Measurements from ENCODE around the gene NFATC2.

DNA sequence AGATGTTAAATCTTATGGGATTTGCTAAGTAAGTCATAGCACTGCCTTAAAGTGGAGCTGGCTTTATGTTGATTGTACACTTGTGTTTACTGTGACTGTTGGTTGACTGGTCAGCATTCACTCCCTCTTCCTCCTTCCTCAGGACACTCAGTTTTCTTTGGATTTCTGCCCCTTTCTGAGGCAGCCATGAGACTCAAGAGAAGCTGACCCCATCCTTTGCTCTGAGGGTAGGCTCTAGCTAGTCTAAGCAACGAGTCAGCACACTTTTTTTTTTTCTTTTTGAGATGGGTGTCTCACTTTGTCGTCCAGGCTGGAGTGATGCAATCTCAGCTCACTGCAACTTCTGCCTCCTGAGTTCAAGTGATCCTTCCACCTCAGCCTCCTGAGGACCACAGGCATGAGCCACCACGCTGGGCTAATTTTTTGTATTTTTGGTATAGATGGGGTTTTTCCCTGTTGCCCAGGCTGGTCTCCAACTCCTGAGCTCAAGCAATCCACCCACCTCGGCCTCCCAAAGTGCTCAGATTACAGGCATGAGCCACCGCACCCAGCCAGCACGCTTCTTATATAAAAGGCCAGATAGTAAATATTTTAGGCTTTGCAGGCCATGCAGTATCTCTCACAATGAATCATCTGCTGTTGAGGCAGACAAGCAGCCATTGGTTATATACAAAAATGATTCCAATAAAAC lies 191.4 kb downstream of the NFATC2 start:
- TF ChIP-seq, protein P1, sequence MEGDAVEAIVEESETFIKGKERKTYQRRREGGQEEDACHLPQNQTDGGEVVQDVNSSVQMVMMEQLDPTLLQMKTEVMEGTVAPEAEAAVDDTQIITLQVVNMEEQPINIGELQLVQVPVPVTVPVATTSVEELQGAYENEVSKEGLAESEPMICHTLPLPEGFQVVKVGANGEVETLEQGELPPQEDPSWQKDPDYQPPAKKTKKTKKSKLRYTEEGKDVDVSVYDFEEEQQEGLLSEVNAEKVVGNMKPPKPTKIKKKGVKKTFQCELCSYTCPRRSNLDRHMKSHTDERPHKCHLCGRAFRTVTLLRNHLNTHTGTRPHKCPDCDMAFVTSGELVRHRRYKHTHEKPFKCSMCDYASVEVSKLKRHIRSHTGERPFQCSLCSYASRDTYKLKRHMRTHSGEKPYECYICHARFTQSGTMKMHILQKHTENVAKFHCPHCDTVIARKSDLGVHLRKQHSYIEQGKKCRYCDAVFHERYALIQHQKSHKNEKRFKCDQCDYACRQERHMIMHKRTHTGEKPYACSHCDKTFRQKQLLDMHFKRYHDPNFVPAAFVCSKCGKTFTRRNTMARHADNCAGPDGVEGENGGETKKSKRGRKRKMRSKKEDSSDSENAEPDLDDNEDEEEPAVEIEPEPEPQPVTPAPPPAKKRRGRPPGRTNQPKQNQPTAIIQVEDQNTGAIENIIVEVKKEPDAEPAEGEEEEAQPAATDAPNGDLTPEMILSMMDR (IDR thresholded peaks at IDR 0.05; ENCODE audit: insufficient read depth, low read length): no peak
- TF ChIP-seq, protein P2, sequence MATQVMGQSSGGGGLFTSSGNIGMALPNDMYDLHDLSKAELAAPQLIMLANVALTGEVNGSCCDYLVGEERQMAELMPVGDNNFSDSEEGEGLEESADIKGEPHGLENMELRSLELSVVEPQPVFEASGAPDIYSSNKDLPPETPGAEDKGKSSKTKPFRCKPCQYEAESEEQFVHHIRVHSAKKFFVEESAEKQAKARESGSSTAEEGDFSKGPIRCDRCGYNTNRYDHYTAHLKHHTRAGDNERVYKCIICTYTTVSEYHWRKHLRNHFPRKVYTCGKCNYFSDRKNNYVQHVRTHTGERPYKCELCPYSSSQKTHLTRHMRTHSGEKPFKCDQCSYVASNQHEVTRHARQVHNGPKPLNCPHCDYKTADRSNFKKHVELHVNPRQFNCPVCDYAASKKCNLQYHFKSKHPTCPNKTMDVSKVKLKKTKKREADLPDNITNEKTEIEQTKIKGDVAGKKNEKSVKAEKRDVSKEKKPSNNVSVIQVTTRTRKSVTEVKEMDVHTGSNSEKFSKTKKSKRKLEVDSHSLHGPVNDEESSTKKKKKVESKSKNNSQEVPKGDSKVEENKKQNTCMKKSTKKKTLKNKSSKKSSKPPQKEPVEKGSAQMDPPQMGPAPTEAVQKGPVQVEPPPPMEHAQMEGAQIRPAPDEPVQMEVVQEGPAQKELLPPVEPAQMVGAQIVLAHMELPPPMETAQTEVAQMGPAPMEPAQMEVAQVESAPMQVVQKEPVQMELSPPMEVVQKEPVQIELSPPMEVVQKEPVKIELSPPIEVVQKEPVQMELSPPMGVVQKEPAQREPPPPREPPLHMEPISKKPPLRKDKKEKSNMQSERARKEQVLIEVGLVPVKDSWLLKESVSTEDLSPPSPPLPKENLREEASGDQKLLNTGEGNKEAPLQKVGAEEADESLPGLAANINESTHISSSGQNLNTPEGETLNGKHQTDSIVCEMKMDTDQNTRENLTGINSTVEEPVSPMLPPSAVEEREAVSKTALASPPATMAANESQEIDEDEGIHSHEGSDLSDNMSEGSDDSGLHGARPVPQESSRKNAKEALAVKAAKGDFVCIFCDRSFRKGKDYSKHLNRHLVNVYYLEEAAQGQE (IDR thresholded peaks at IDR 0.05; ENCODE audit: insufficient replicate concordance, low read depth): no peak
- TF ChIP-seq SPI1 (IDR thresholded peaks at IDR 0.05; ENCODE audit: borderline replicate concordance, low read depth) (no peak), POLR2AphosphoS5 (IDR thresholded peaks at IDR 0.05; ENCODE audit: low read depth) (no peak)

Data from HL-60 (cell line).